Endothelial cell of umbilical vein (primary cell): Measurements from ENCODE around the gene STAG1. TPM values are rescaled to one million over a fixed set of nuclear protein-coding genes. Genes with fewer than 3 reads are reported as not detected.

Experiments used
- BruUV-seq: library from RNA; stranded (reverse); fragments of 400-500 nt; replicated peaks from 2 replicates; lab custom pipeline; 2021; lab: Mats Ljungman, UMichigan
- CTCF ChIA-PET: fragments of 300-600, 350-600 bp; sonication (Branson Sonifier 250); formaldehyde crosslinking; loops from one replicate; lab custom pipeline; 2021; ENCODE audit warnings: antibody characterized with exemption, inconsistent platforms; lab: Charles Lee
- POLR2A ChIA-PET: fragments of 300-600, 350-600 bp; sonication (Branson Sonifier 250); formaldehyde crosslinking; loops from one replicate; lab custom pipeline; 2021; ENCODE audit warnings: antibody characterized with exemption, inconsistent platforms; lab: Charles Lee
- DNase-seq: peaks from one replicate; pipeline ENCODE4 v3.0.0-alpha.2; 2011; ENCODE audit warnings: low read depth, low spot score
- FAIRE-seq: peaks from 2 replicates; lab custom pipeline; 2011; peaks lifted over from hg19 to GRCh38; lab: Jason Lieb, UNC
- H2AFZ ChIP-seq: 2 replicates; pipeline ENCODE4 v1.6.0; 2012; ENCODE audit warnings: low read depth, low read length, control low read depth, inconsistent platforms
- H3K27ac ChIP-seq: 2 replicates; pipeline ENCODE4 v1.5.1; 2011; ENCODE audit warnings: low read depth, mild to moderate bottlenecking, control low read depth, low read length, moderate library complexity; ENCODE audit not compliant: insufficient read depth
- H3K27me3 ChIP-seq, 2 experiments: 2 replicates each; pipeline versions ENCODE4 v1.6.0 to v1.6.1; 2011; ENCODE audit warnings: low read length in 2 of 2, mixed read lengths in 1 of 2; ENCODE audit not compliant: control insufficient read depth in 2 of 2, insufficient read depth in 2 of 2
- H3K36me3 ChIP-seq, 2 experiments: 2 replicates in 1 of 2; 3 replicates in 1 of 2; pipeline ENCODE4 v1.5.1; 2011; ENCODE audit warnings: low read length in 2 of 2, mild to moderate bottlenecking in 1 of 2, moderate library complexity in 1 of 2; ENCODE audit not compliant: control insufficient read depth in 2 of 2, insufficient read depth in 2 of 2; ENCODE audit errors: extremely low read depth in 1 of 2
- H3K4me1 ChIP-seq: 3 replicates; pipeline ENCODE4 v1.5.1; 2011; ENCODE audit warnings: mild to moderate bottlenecking, low read length; ENCODE audit not compliant: control insufficient read depth, insufficient read depth; ENCODE audit errors: extremely low read depth
- H3K4me2 ChIP-seq: 2 replicates; pipeline ENCODE4 v1.6.1; 2011; ENCODE audit warnings: low read length, control low read depth, mixed read lengths; ENCODE audit not compliant: insufficient read depth
- H3K4me3 ChIP-seq, 3 experiments: fragments of 200-600 bp in 1 of 3; sonication (generic), shearing (Covaris generic) in 1 of 3; replicated peaks in 1 of 3; 2 replicates each; pipeline ENCODE4 v1.5.1; 2011 to 2016; ENCODE audit warnings: control low read depth in 3 of 3, low read length in 3 of 3, mild to moderate bottlenecking in 2 of 3, inconsistent platforms in 1 of 3, low read depth in 1 of 3, moderate library complexity in 1 of 3; ENCODE audit not compliant: insufficient read depth in 1 of 3
- H3K79me2 ChIP-seq: 2 replicates; pipeline ENCODE4 v1.6.0; 2012; ENCODE audit warnings: low read length, inconsistent platforms; ENCODE audit not compliant: control insufficient read depth, insufficient read depth
- H3K9ac ChIP-seq: replicated peaks from 2 replicates; pipeline ENCODE3; 2011; ENCODE audit warnings: low read length, control low read depth; ENCODE audit not compliant: insufficient read depth; ENCODE audit errors: extremely low read depth
- H3K9me1 ChIP-seq: replicated peaks from 3 replicates; pipeline ENCODE4 v1.6.0; 2011; ENCODE audit warnings: mild to moderate bottlenecking, low read length; ENCODE audit not compliant: control insufficient read depth, insufficient read depth; ENCODE audit errors: extremely low read depth
- H3K9me3 ChIP-seq: replicated peaks from 2 replicates; pipeline ENCODE4 v1.5.1; 2012; ENCODE audit warnings: low read length, inconsistent platforms; ENCODE audit not compliant: control insufficient read depth, insufficient read depth
- H4K20me1 ChIP-seq: replicated peaks from 2 replicates; pipeline ENCODE3; 2011; ENCODE audit warnings: mild to moderate bottlenecking, low read length; ENCODE audit not compliant: control insufficient read depth, insufficient read depth; ENCODE audit errors: extremely low read depth
- EZH2 ChIP-seq: IDR thresholded peaks from 2 replicates; pipeline ENCODE4 v1.6.1; 2012; ENCODE audit warnings: borderline replicate concordance, low read depth, mild to moderate bottlenecking, moderate library complexity, low read length, inconsistent platforms; ENCODE audit not compliant: severe bottlenecking
- FOS ChIP-seq: IDR thresholded peaks from 2 replicates; pipeline ENCODE4 v1.6.1; 2011; ENCODE audit warnings: mild to moderate bottlenecking, low read length, moderate library complexity, borderline replicate concordance; ENCODE audit not compliant: insufficient read depth
- GATA2 ChIP-seq: IDR thresholded peaks from 2 replicates; pipeline ENCODE4 v1.7.0; 2011; ENCODE audit warnings: low read depth, mild to moderate bottlenecking, moderate library complexity, mixed read lengths, low read length; ENCODE audit not compliant: insufficient read length, insufficient read depth
- JUN ChIP-seq: IDR thresholded peaks from 2 replicates; pipeline ENCODE4 v1.6.1; 2011; ENCODE audit warnings: borderline replicate concordance, low read depth; ENCODE audit not compliant: insufficient read length, insufficient read depth
- MYC ChIP-seq: IDR thresholded peaks from one replicate; pipeline ENCODE4 v1.6.1; 2011; ENCODE audit warnings: mild to moderate bottlenecking, low read depth, low read length
- POLR2A ChIP-seq: IDR thresholded peaks from 2 replicates; pipeline ENCODE4 v1.6.1; 2012; ENCODE audit warnings: low read depth, mild to moderate bottlenecking, control low read depth, low read length
- POLR2AphosphoS5 ChIP-seq: IDR thresholded peaks from 2 replicates; pipeline ENCODE4 v1.6.1; 2012; ENCODE audit warnings: low read depth, mild to moderate bottlenecking, control low read depth, low read length, moderate library complexity; ENCODE audit not compliant: insufficient read depth
- dilution Hi-C: fragments of 300-500 bp; cut with MboI; formaldehyde crosslinking; loops from one replicate; pipeline ENCODE4 v1.15.0; 2019; ENCODE audit warnings: low sequenced_read_pairs; ENCODE audit not compliant: extremely low pct_ligation_motif_present
- intact Hi-C: fragments of 100-400 bp; cut with micrococcal nuclease; formaldehyde crosslinking; loops from one replicate; pipeline ENCODE4 v1.10.0; 2022
- polyA plus RNA-seq, 4 experiments: library from polyadenylated mRNA; depleted of rRNA in 3 of 4; stranded (reverse) in 3 of 4; unstranded in 1 of 4; fragments of >200 nt; gene quantifications; 2 replicates each; pipeline versions ENCODE4 v1.2.1 to v1.2.3, GENCODE V29; 2011 to 2012; ENCODE audit warnings: missing spikeins in 1 of 4
- total RNA-seq: library from RNA; stranded (reverse); gene quantifications from 2 replicates; pipeline ENCODE4 v1.2.3, GENCODE V29; 2021
- TF ChIP-seq, protein P1 (sequence below): IDR thresholded peaks from 2 replicates; pipeline ENCODE4 v1.6.1; 2011; ENCODE audit not compliant: insufficient read depth, insufficient read length
- TF ChIP-seq, protein P2 (sequence below), 2 donors: IDR thresholded peaks; 1 replicate in 1 of 2; 2 replicates in 1 of 2; pipeline ENCODE4 v1.5.1; 2011; ENCODE audit warnings: low read length in 2 of 2, mild to moderate bottlenecking in 2 of 2, moderate library complexity in 2 of 2, control low read depth in 1 of 2, inconsistent platforms in 1 of 2, low read depth in 1 of 2; ENCODE audit not compliant: insufficient read depth in 1 of 2; ENCODE audit errors: extremely low read depth in 1 of 2

Gene STAG1
- total and polyA plus RNA-seq, 2 donors (not counting 3 experiments of a cell fraction or from before 2014, with no cell fraction given): 7.4 to 42.1 TPM

- FAIRE-seq (no peak), DNase-seq (peak; percentile 32)
- no TSS peak for BruUV-seq
- ChIA-PET CTCF (interaction anchor here (0.9 to 1.6 kb wide), 2 partner anchors 13 to 19 kb away, joined by 4 to 5 read pairs; partner anchors contain the start of gene STAG1), POLR2A (no interaction called here)
- no peaks in the 10 kb centered on the region for H3K27me3 ChIP-seq
- no peak overlapping the region for H3K4me3 ChIP-seq
- H2AFZ ChIP-seq: no peak overlapping the region
- H3K36me3 ChIP-seq: no peaks in the 10 kb centered on the region
- no peak overlapping the region for H3K4me2 ChIP-seq
- intact Hi-C loops (no loop called here), dilution Hi-C loops (no loop called here)
- no peak overlapping the region for H3K9ac ChIP-seq
- TF ChIP-seq, protein P1, sequence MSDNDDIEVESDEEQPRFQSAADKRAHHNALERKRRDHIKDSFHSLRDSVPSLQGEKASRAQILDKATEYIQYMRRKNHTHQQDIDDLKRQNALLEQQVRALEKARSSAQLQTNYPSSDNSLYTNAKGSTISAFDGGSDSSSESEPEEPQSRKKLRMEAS: no peak
- TF ChIP-seq JUN: peak; percentile 17
- TF ChIP-seq, protein P2, sequence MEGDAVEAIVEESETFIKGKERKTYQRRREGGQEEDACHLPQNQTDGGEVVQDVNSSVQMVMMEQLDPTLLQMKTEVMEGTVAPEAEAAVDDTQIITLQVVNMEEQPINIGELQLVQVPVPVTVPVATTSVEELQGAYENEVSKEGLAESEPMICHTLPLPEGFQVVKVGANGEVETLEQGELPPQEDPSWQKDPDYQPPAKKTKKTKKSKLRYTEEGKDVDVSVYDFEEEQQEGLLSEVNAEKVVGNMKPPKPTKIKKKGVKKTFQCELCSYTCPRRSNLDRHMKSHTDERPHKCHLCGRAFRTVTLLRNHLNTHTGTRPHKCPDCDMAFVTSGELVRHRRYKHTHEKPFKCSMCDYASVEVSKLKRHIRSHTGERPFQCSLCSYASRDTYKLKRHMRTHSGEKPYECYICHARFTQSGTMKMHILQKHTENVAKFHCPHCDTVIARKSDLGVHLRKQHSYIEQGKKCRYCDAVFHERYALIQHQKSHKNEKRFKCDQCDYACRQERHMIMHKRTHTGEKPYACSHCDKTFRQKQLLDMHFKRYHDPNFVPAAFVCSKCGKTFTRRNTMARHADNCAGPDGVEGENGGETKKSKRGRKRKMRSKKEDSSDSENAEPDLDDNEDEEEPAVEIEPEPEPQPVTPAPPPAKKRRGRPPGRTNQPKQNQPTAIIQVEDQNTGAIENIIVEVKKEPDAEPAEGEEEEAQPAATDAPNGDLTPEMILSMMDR (IDR thresholded peaks at IDR 0.05; ENCODE audit: extremely low read depth in 1 of 2, insufficient read depth in 1 of 2, low read depth in 1 of 2, low read length in 2 of 2): no peak
- no peaks in the 10 kb centered on the region for H3K9me1 ChIP-seq
- no peaks in the 10 kb centered on the region for H3K9me3 ChIP-seq
- H3K4me1 ChIP-seq: peaks cover 12% of the 10 kb centered on the region
- H3K79me2 ChIP-seq: peaks cover 90% of the 10 kb centered on the region
- H3K27ac ChIP-seq: no peak overlapping the region
- no peaks in the 10 kb centered on the region for H4K20me1 ChIP-seq
Measured at GRCh38 chr3:136733317-136733833, 18.8 kb downstream of the STAG1 start.

DNA sequence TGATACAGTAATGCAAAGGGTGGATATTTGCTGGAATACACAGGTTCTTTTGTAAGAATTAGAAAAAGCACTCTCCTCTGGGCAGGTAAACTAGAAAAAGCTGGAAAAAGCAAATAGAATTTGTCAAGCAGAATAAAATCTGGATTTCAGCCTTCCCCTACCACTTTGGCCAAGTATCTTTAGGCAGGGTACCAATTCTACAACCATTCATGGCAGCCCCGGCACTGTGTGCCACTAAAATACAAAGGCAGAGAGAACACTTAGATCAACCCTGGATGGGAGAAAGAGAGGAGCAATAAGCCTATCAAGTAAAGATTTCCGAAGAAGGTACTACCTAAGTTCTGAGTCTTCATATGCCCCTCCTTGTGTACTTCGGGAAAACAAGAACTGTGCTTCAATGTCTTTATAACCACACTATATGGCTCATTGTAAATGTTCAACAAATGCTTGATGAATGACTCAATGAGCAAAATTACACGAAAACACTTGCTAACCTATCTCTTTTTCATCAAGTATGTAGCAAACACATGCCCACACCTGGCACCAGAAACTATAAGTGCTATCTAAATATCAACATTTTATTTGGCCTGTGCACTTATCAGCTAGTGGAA lies 20.8 kb downstream of the STAG1 start:
- Histone ChIP-seq H3K9ac (no peak overlapping the region), H3K4me3 (no peak overlapping the region), H3K79me2 (peaks cover 90% of the 10 kb centered on the region), H3K36me3 (no peaks in the 10 kb centered on the region), H3K27me3 (no peaks in the 10 kb centered on the region), H4K20me1 (no peaks in the 10 kb centered on the region), H3K4me1 (peaks cover 12% of the 10 kb centered on the region), H2AFZ (no peak overlapping the region), H3K4me2 (no peak overlapping the region), H3K27ac (no peak overlapping the region), H3K9me1 (no peaks in the 10 kb centered on the region), H3K9me3 (no peaks in the 10 kb centered on the region)
- ChIA-PET POLR2A (interaction anchor here (0.7 kb wide), 1 partner anchor 157 kb away, joined by 3 read pairs; no protein-coding TSS in a partner anchor), CTCF (interaction anchor here (0.8 to 1.0 kb wide), 2 partner anchors 11 to 21 kb away, joined by 3 to 4 read pairs; partner anchors contain the start of gene STAG1)
- dilution Hi-C loops: no loop called here
- FAIRE-seq (no peak), DNase-seq (no peak)
- no TSS peak for BruUV-seq
- no peak for TF ChIP-seq MYC
- TF ChIP-seq, protein P2 (IDR thresholded peaks at IDR 0.05; ENCODE audit: extremely low read depth in 1 of 2, insufficient read depth in 1 of 2, low read depth in 1 of 2, low read length in 2 of 2): no peak
- no peak for TF ChIP-seq EZH2
- TF ChIP-seq, protein P1: no peak
- no peak for TF ChIP-seq FOS
- TF ChIP-seq JUN: no peak
- TF ChIP-seq POLR2AphosphoS5: no peak
- no peak for TF ChIP-seq POLR2A
- no peak for TF ChIP-seq GATA2
- intact Hi-C loops: no loop called here
